Right atrium auricular region (tissue), 2 donors: ENCODE data around the gene EPN3. TPM values are rescaled to one million over a fixed set of nuclear protein-coding genes. Genes with fewer than 3 reads are reported as not detected.

ENCODE experiments used
- DNase-seq: peaks from one replicate; pipeline ENCODE4 v3.0.0-alpha.2; 2019; ENCODE audit warnings: low spot score
- H3K27ac ChIP-seq, 2 donors: fragments of 200-600 bp; sonication (generic); 1 replicate in 1 of 2; 2 replicates in 1 of 2; pipeline ENCODE4 v1.5.1; 2016 to 2019
- H3K27me3 ChIP-seq, 2 donors: fragments of 200-600 bp; sonication (generic); one replicate each; pipeline versions ENCODE4 v1.5.1 to v1.6.0; 2017 to 2019
- H3K36me3 ChIP-seq: fragments of 200-600 bp; sonication (generic); one replicate; pipeline ENCODE4 v1.5.1; 2016
- H3K4me1 ChIP-seq, 2 donors: fragments of 200-600 bp; sonication (generic); one replicate each; pipeline versions ENCODE4 v1.5.1 to v1.6.0; 2017 to 2019
- H3K4me3 ChIP-seq, 2 donors: fragments of 200-600 bp; sonication (generic); 1 replicate in 1 of 2; 2 replicates in 1 of 2; pipeline ENCODE4 v1.5.1; 2017 to 2019; ENCODE audit warnings: mild to moderate bottlenecking in 1 of 2, moderate library complexity in 1 of 2
- H3K9me3 ChIP-seq, 2 donors: fragments of 200-600 bp; sonication (generic); one replicate each; pipeline ENCODE4 v1.5.1; 2019
- total RNA-seq, 2 donors: library from RNA; depleted of rRNA; stranded (reverse); fragments of >200 nt; gene quantifications; one replicate each; pipeline ENCODE4 v1.1.0, GENCODE V29; 2016
- TF ChIP-seq, protein P1 (sequence below), 2 donors: fragments of 200-600 bp; sonication (generic); IDR thresholded peaks; one replicate each; pipeline ENCODE4 v1.5.1; 2019; ENCODE audit warnings: antibody characterized with exemption in 2 of 2

The EPN3 gene
- total RNA-seq, 2 donors from 2014 or later, result 4.5 to 13.3 TPM

GRCh38 chr17:50547736-50548083 lies 15.2 kb downstream of the EPN3 start:
- DNase-seq, result no peak
- H3K9me3 ChIP-seq, result no peaks in the 10 kb centered on the region
- H3K36me3 ChIP-seq, result no peaks in the 10 kb centered on the region
- no peaks in the 10 kb centered on the region for H3K27me3 ChIP-seq
- TF ChIP-seq, protein P1, sequence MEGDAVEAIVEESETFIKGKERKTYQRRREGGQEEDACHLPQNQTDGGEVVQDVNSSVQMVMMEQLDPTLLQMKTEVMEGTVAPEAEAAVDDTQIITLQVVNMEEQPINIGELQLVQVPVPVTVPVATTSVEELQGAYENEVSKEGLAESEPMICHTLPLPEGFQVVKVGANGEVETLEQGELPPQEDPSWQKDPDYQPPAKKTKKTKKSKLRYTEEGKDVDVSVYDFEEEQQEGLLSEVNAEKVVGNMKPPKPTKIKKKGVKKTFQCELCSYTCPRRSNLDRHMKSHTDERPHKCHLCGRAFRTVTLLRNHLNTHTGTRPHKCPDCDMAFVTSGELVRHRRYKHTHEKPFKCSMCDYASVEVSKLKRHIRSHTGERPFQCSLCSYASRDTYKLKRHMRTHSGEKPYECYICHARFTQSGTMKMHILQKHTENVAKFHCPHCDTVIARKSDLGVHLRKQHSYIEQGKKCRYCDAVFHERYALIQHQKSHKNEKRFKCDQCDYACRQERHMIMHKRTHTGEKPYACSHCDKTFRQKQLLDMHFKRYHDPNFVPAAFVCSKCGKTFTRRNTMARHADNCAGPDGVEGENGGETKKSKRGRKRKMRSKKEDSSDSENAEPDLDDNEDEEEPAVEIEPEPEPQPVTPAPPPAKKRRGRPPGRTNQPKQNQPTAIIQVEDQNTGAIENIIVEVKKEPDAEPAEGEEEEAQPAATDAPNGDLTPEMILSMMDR (IDR thresholded peaks at IDR 0.05), result no peak
- peaks cover 0 to 20% of the 10 kb centered on the region in 2 donors for H3K4me1 ChIP-seq
- H3K4me3 ChIP-seq, result peak overlapping the region; percentile 54 to 75
- H3K27ac ChIP-seq, result peak overlapping the region; percentile 88 to 91

- Histone ChIP-seq H3K27me3 (no peaks in the 10 kb centered on the region), H3K27ac (no peak overlapping the region), H3K9me3 (no peaks in the 10 kb centered on the region), H3K4me1 (peaks cover 0 to 16% of the 10 kb centered on the region in 2 donors), H3K4me3 (no peak overlapping the region), H3K36me3 (no peaks in the 10 kb centered on the region)
- TF ChIP-seq, protein P1 (IDR thresholded peaks at IDR 0.05), result no peak
- no peak for DNase-seq
Measured at GRCh38 chr17:50548831-50549230, 16.3 kb downstream of the EPN3 start.

DNA sequence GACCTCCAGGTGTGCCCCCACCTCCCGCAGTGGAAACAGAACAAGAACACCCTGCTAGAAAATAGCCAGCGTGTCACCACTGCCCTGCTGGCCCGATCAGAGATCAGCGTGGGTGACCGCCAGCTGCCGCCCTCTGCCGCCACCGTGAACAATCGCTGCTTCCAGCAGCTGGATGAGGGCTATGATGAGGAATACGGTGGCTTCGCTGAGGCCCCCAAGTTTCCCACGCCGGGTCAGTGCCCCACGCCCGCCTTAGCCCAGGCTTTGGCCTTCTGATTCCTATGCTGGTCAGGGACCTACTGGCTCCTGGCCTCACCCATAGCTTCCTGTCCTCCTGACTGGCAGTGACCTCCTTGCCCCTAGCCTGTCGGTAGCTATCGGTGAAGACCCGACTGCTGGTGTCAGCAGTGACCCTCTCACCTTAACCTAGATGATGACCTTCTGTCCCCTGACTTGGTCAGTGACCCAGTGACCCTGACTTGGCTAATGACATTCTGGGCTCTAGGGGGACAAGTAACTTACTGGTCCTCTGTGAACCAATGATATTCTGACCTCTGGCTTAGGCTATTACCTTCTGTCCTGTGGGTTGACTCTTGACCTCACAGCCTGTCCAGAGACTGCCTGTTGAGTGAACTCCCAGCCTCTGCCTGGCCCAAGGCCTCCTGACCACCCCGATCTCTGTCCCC lies 16.9 kb downstream of the EPN3 start:
- peaks cover 0 to 16% of the 10 kb centered on the region in 2 donors for H3K4me1 ChIP-seq
- H3K9me3 ChIP-seq, result no peaks in the 10 kb centered on the region
- TF ChIP-seq, protein P1 (IDR thresholded peaks at IDR 0.05), result no peak
- DNase-seq, result no peak
- no peaks in the 10 kb centered on the region for H3K36me3 ChIP-seq
- H3K27ac ChIP-seq, result no peak overlapping the region
- H3K4me3 ChIP-seq, result no peak overlapping the region
- H3K27me3 ChIP-seq, result no peaks in the 10 kb centered on the region

DNA sequence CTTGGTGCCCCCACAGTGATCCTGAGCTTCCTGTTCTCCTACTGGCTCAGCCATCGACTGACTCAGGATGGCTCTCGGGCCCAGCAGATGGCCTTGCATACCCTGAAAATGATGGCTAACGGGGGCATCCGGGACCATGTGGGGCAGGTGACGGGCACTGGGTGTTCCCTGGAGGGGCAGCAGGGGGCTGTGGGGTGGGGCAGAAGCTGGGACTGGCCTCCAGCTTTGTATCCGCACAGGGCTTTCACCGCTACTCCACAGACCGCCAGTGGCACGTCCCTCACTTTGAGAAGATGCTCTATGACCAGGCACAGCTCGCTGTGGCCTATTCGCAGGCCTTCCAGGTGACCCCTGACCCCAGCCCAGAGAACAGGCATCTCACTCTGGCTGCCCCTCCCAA lies 17.4 kb downstream of the EPN3 start:
- no peaks in the 10 kb centered on the region for H3K27me3 ChIP-seq
- no peak overlapping the region for H3K4me3 ChIP-seq
- no peak overlapping the region for H3K27ac ChIP-seq
- TF ChIP-seq, protein P1 (IDR thresholded peaks at IDR 0.05), result no peak
- peaks cover 0 to 16% of the 10 kb centered on the region in 2 donors for H3K4me1 ChIP-seq
- H3K9me3 ChIP-seq, result no peaks in the 10 kb centered on the region
- no peak for DNase-seq
- no peaks in the 10 kb centered on the region for H3K36me3 ChIP-seq

GRCh38 chr17:50550661-50551432 lies 18.3 kb downstream of the EPN3 start:
- TF ChIP-seq, protein P1 (IDR thresholded peaks at IDR 0.05), result peak; percentile 61 to 94
- Histone ChIP-seq H3K4me3 (no peak overlapping the region), H3K36me3 (peaks cover 4% of the 10 kb centered on the region), H3K27ac (peak overlapping the region in 1 of 2 donors; percentile 33), H3K27me3 (no peaks in the 10 kb centered on the region), H3K4me1 (peaks cover 0 to 16% of the 10 kb centered on the region in 2 donors), H3K9me3 (no peaks in the 10 kb centered on the region)
- peak; percentile 88 for DNase-seq
